ENCODE measurements around the gene MCEMP1.

MCEMP1 gene

GRCh38 chr19:7699003-7699402 is 22.1 kb downstream of the MCEMP1 start:
- DNase-seq, result no peak

- DNase-seq, result no peak
Observed at GRCh38 chr19:7699417-7700401, 22.8 kb downstream of the MCEMP1 start.

- DNase-seq, result no peak
Observed at GRCh38 chr19:7701049-7701653, 24.3 kb downstream of the MCEMP1 start.

GRCh38 chr19:7701654-7702457 is 25.0 kb downstream of the MCEMP1 start, which contains the start of gene FCER2:
Gene FCER2 (minus strand): TSS chr19:7702131. CDS start chr19:7699760, 2,371 bp downstream.
- no peak for DNase-seq

GRCh38 chr19:7703332-7703731 is 26.4 kb downstream of the MCEMP1 start:
- no peak for DNase-seq

- DNase-seq, result no peak
Observed at GRCh38 chr19:7704280-7705060, 27.6 kb downstream of the MCEMP1 start.

GRCh38 chr19:7705387-7706187 is 28.7 kb downstream of the MCEMP1 start:
- DNase-seq, result no peak

- no peak for DNase-seq
Observed at GRCh38 chr19:7706188-7706954, 29.5 kb downstream of the MCEMP1 start.

GRCh38 chr19:7706955-7707456 is 30.1 kb downstream of the MCEMP1 start:
- DNase-seq, result no peak

GRCh38 chr19:7709932-7710460 is 33.1 kb downstream of the MCEMP1 start:
- no peak for DNase-seq

GRCh38 chr19:7710616-7711015 is 33.7 kb downstream of the MCEMP1 start:
- DNase-seq, result no peak

GRCh38 chr19:7715671-7716070 is 38.8 kb downstream of the MCEMP1 start:
- DNase-seq, result no peak

- no peak for DNase-seq
Observed at GRCh38 chr19:7716762-7717161, 39.9 kb downstream of the MCEMP1 start.

GRCh38 chr19:7718668-7719067 is 41.8 kb downstream of the MCEMP1 start:
- DNase-seq, result no peak

GRCh38 chr19:7720351-7720750 is 43.5 kb downstream of the MCEMP1 start:
- DNase-seq, result no peak

GRCh38 chr19:7722231-7722651 is 45.4 kb downstream of the MCEMP1 start:
- no peak for DNase-seq

- DNase-seq, result no peak
Observed at GRCh38 chr19:7725791-7726190, 48.9 kb downstream of the MCEMP1 start.

GRCh38 chr19:7729211-7729610 is 52.3 kb downstream of the MCEMP1 start:
- no peak for DNase-seq
